Psoas muscle (tissue), 8 donors: ENCODE data around the gene TMEM203. TPM values are rescaled to one million over a fixed set of nuclear protein-coding genes. Genes with fewer than 3 reads are reported as not detected.

Experiments used
- ATAC-seq, 4 donors: fragments of 200-7000 bp; cut with Tn5 transposase; one replicate each; pipeline ENCODE4 v1.9.1; 2020; ENCODE audit warnings: moderate library complexity in 3 of 4, mild to moderate bottlenecking in 2 of 4
- DNase-seq, 2 donors: peaks; one replicate each; pipeline ENCODE4 v3.0.0-alpha.2; 2020
- H3K27ac ChIP-seq: fragments of 200-600 bp; one replicate; pipeline ENCODE4 v1.8.0; 2022
- H3K27me3 ChIP-seq, 3 donors: fragments of 200-600 bp in 1 of 3; one replicate each; pipeline versions ENCODE4 v1.6.1 to v1.8.0; 2013 to 2022; ENCODE audit warnings: low read length in 2 of 3, mild to moderate bottlenecking in 2 of 3, moderate library complexity in 1 of 3; ENCODE audit not compliant: insufficient read depth in 3 of 3
- H3K36me3 ChIP-seq, 2 donors: fragments of 200-600 bp in 1 of 2; one replicate each; pipeline versions ENCODE4 v1.6.1 to v1.8.0; 2013 to 2022; ENCODE audit warnings: low read depth in 1 of 2, mild to moderate bottlenecking in 1 of 2, moderate library complexity in 1 of 2; ENCODE audit not compliant: insufficient read depth in 1 of 2
- H3K4me1 ChIP-seq: fragments of 200-600 bp; one replicate; pipeline ENCODE4 v1.8.0; 2022
- H3K4me3 ChIP-seq: fragments of 200-600 bp; one replicate; pipeline ENCODE4 v1.8.0; 2022; ENCODE audit warnings: mild to moderate bottlenecking
- H3K9me3 ChIP-seq: fragments of 200-600 bp; one replicate; pipeline ENCODE4 v1.8.0; 2022
- WGBS, 3 donors: extraction: QIAGEN DNeasy Blood & Tissue Kit; methylation state at CpG; one replicate each; pipeline versions ENCODE4 v1.1.6 to v1.1.7; 2013; 5-methylcytosine and 5-hydroxymethylcytosine counted together
- intact Hi-C, 2 donors: fragments of 100-400 bp; cut with DNase I; formaldehyde crosslinking; loops; one replicate each; pipeline versions ENCODE4 v1.11.0 to v1.14.2; 2022
- polyA plus RNA-seq, 3 donors: library from polyadenylated mRNA; stranded (reverse); fragments of 200-250 nt; gene quantifications; one replicate each; pipeline ENCODE4 v1.2.3, GENCODE V29; 2013
- total RNA-seq, 4 donors: library from RNA; stranded (reverse); fragmentation: NEBNext Ultra II Directional in 2 of 4; extraction: Animal tissue kit (Norgen Biotek cat#: 25700) in 2 of 4; gene quantifications; one replicate each; pipeline versions ENCODE4 v1.2.1 to v1.2.4, GENCODE V29; 2021 to 2023
- TF ChIP-seq, protein P1 (sequence below): fragments of 200-600 bp; IDR thresholded peaks from one replicate; pipeline ENCODE4 v1.8.0; 2022; ENCODE audit warnings: antibody characterized with exemption
- donor health status: healthy with polysubstance abuse.
- donor health status: DM: no; HTN: no; CAD: no; lungs with moderate emphysema.
- donor health status: Bipolar disorder and iron deficiency.
- donor health status: healthy.
- donor health status: DM: yes; HTN: yes; CAD: no.
- donor health status: DM: no; HTN: no; CAD: no.
- donor health status: DM: no; HTN: no; CAD: no.
- donor health status: DM: yes; HTN: yes; CAD: no.

Gene TMEM203
- total and polyA plus RNA-seq, 7 donors, result 30.6 to 71.6 (median 36.9) TPM

DNA sequence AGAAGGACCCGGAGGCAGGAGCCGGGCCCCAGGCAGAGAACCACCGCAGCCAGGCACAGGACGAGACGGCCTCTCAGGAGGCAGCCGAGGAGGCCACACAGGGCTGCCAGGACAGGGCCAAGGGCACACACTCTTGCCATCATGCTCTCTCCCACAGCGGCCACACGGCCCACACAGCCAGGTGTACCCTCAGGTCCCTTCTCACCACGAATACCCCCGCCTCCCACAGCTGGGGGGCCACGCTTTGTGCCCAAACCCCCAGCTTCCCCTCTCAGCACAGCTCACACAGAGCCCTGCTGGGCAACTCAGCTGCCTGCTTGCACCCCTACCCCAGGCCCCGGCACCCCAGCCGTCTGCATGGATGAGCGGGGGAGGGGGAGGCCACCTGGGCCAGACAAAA, 11.7 kb downstream of the TMEM203 start:
- 72 to 79% (median 76%) methylated on average over 12 to 14 of the region's 14 CpGs for WGBS, 3 donors
- no peaks in the 10 kb centered on the region for H3K27me3 ChIP-seq
- ATAC-seq (no peak), DNase-seq (no peak)
- H3K27ac ChIP-seq, result no peak overlapping the region
- peaks cover 42% of the 10 kb centered on the region for H3K4me1 ChIP-seq
- H3K4me3 ChIP-seq, result no peak overlapping the region
- no peaks in the 10 kb centered on the region for H3K9me3 ChIP-seq
- TF ChIP-seq, protein P1, sequence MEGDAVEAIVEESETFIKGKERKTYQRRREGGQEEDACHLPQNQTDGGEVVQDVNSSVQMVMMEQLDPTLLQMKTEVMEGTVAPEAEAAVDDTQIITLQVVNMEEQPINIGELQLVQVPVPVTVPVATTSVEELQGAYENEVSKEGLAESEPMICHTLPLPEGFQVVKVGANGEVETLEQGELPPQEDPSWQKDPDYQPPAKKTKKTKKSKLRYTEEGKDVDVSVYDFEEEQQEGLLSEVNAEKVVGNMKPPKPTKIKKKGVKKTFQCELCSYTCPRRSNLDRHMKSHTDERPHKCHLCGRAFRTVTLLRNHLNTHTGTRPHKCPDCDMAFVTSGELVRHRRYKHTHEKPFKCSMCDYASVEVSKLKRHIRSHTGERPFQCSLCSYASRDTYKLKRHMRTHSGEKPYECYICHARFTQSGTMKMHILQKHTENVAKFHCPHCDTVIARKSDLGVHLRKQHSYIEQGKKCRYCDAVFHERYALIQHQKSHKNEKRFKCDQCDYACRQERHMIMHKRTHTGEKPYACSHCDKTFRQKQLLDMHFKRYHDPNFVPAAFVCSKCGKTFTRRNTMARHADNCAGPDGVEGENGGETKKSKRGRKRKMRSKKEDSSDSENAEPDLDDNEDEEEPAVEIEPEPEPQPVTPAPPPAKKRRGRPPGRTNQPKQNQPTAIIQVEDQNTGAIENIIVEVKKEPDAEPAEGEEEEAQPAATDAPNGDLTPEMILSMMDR, result no peak
- peaks cover 3 to 29% of the 10 kb centered on the region in 2 donors for H3K36me3 ChIP-seq
- intact Hi-C loops, result no loop called here

DNA sequence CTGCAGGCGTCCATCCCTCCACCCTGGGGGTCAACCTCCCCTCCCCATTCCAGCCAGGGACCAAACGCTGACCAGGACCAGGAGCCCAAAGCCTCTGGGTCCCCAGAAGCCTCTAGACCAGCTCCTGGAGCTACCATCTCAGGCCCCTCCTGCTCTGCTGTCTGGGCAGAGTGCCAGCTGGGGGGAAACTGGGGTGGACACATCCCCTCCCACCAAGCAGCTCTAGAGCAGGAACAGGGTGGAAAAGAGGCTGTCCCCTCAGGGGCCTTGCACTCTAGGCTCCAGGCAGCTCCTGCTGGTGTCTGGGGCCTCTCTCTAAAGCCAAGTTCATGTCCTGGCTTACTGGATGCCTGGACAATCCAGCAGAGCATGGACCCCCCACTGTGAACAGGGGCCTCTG, 12.6 kb downstream of the TMEM203 start:
- no peaks in the 10 kb centered on the region for H3K9me3 ChIP-seq
- TF ChIP-seq, protein P1, result no peak
- H3K4me3 ChIP-seq, result no peak overlapping the region
- DNase-seq, result no peak
- ATAC-seq, result no peak
- H3K27me3 ChIP-seq, result no peaks in the 10 kb centered on the region
- intact Hi-C loops, result no loop called here
- WGBS, 3 donors, result 75 to 94% (median 93%) methylated on average over 2 of the region's 2 CpGs
- H3K27ac ChIP-seq, result no peak overlapping the region
- H3K36me3 ChIP-seq, result peaks cover 3 to 29% of the 10 kb centered on the region in 2 donors
- H3K4me1 ChIP-seq, result peaks cover 34% of the 10 kb centered on the region

DNA sequence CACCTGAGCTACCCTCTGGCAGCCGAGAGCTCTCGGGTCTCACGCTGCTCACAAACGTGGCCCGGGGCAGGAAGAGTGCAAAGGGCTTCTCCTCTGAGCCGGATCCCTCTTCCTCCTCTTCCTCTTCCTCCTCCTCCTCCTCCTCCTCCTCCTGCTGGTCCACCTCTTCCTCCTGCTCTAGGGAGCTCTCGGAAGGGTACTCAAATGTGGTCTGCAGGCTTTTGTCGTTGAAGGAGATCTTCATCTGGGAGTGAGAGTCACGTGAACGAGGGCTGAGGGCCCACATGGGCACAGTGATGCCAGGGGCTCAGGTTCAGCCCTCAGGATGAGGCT, 13.0 kb downstream of the TMEM203 start:
- no peak for DNase-seq
- Histone ChIP-seq H3K4me3 (no peak overlapping the region), H3K9me3 (no peaks in the 10 kb centered on the region), H3K4me1 (peaks cover 35% of the 10 kb centered on the region), H3K27ac (no peak overlapping the region), H3K27me3 (no peaks in the 10 kb centered on the region), H3K36me3 (peaks cover 3 to 29% of the 10 kb centered on the region in 2 donors)
- intact Hi-C loops, result no loop called here
- WGBS, 3 donors, result 82 to 84% (median 83%) methylated on average over 10 of the region's 10 CpGs
- TF ChIP-seq, protein P1, result no peak
- no peak for ATAC-seq

GRCh38 chr9:137191691-137192447, 13.6 kb downstream of the TMEM203 start:
- TF ChIP-seq, protein P1, result no peak

DNA sequence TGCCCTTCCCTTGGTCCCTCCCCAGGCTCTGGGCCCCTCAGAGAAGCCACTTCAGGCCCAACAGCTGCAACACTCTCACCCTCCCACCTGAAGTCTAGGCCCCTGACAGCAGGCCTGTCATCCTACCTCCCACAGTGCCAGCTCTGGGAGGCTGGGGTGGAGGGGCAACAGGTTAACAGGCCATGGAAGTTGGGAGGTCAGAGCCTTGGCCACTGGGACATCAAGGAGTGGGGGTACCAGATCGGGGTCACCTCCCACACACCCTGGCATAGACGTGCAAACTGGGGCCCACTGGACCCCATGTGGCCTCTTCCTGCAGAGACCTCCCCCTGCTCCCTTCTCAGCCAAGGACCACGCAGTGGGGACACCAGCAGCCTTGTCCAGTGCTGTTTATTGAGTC, 14.2 kb downstream of the TMEM203 start:
- DNase-seq (no peak), ATAC-seq (no peak)
- no peak overlapping the region for H3K4me3 ChIP-seq
- H3K27me3 ChIP-seq, result no peaks in the 10 kb centered on the region
- H3K27ac ChIP-seq, result no peak overlapping the region
- no peaks in the 10 kb centered on the region for H3K9me3 ChIP-seq
- peaks cover 3 to 36% of the 10 kb centered on the region in 2 donors for H3K36me3 ChIP-seq
- H3K4me1 ChIP-seq, result peaks cover 47% of the 10 kb centered on the region
- 69 to 83% (median 71%) methylated on average over 3 of the region's 3 CpGs for WGBS, 3 donors
- TF ChIP-seq, protein P1, result no peak
- intact Hi-C loops, result no loop called here

More at GRCh38 chr9:137191691-137192447, 13.6 kb downstream of the TMEM203 start:
- H3K4me1 ChIP-seq, result peaks cover 41% of the 10 kb centered on the region
- H3K27me3 ChIP-seq, result no peaks in the 10 kb centered on the region
- ATAC-seq, result no peak
- no peak overlapping the region for H3K27ac ChIP-seq
- H3K36me3 ChIP-seq, result peaks cover 3 to 35% of the 10 kb centered on the region in 2 donors
- H3K4me3 ChIP-seq, result no peak overlapping the region
- 76 to 81% (median 79%) methylated on average over 21 to 22 of the region's 22 CpGs for WGBS, 3 donors
- no peak for DNase-seq
- intact Hi-C loops, result no loop called here
- no peaks in the 10 kb centered on the region for H3K9me3 ChIP-seq
